ENCODE data around the gene CPXM2.

CPXM2 gene

DNA sequence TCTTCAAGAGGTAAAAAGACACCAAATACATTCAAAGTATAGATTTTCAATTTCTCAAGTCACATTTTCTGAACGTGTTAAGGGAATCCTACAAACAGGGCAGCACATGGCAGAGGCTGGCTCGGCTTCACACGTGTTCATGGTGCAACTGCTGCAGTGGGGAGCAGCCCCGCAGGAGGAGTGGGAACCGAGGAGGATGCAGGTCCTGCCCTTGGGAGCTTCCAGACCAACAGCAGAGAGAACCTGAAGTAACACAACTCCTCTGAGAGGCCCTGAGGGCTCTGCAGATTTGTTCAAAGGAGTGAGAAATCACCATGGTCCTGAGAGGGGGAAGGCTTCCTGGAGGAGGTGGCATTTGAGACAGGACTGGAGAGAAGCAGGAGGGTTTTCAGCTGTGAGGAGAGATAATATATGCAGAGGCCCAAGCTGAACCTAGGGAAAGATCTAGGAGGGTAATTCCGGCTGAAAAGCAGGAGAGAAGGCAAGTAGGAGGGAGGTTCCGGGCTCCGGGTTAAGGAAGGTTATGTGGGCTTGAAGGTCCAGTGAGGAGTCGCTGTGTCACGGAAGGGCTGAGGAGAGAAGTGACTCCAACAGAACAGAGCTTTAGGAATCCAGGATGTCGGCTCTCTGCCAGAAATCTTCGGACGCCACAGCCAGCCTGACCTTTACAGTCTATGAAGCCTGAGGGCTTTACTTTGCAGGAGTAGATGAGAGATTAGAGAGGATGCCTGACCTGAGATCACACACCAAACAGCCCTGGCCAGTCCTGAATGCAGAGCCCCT is 148.0 kb downstream of the CPXM2 start:
- no peak for TF ChIP-seq EZH2phosphoT487 (conservative IDR thresholded peaks at IDR 0.05; ENCODE audit: low read length)
- Histone ChIP-seq H2AFZ (ENCODE audit: low read depth, low read length, severe bottlenecking) (no peak overlapping the region), H3K27ac (ENCODE audit: low read depth, low read length) (no peak overlapping the region), H3K27me3 (ENCODE audit: low read length) (0 out of 2 replicates have a peak, but pooled peaks cover 4% of the 10 kb centered on the region), H3K9me2 (replicated peaks; ENCODE audit: insufficient read depth, low read length) (no peaks in the 10 kb centered on the region), H3K9ac (ENCODE audit: low read length) (no peak overlapping the region), H3K4me3 (ENCODE audit: insufficient read depth, low read length, poor library complexity, severe bottlenecking) (no peak overlapping the region), H4K20me1 (ENCODE audit: low read depth, low read length) (no peaks in the 10 kb centered on the region), H3K36me3 (ENCODE audit: low read length) (no peaks in the 10 kb centered on the region), H3K9me3 (ENCODE audit: insufficient read depth, low read length) (no peaks in the 10 kb centered on the region), H3F3A (ENCODE audit: insufficient read depth) (no peaks in the 10 kb centered on the region), H3K79me2 (ENCODE audit: insufficient read depth, low read length) (no peaks in the 10 kb centered on the region), H3K4me2 (ENCODE audit: low read depth, low read length, poor library complexity, severe bottlenecking) (no peak overlapping the region)

DNA sequence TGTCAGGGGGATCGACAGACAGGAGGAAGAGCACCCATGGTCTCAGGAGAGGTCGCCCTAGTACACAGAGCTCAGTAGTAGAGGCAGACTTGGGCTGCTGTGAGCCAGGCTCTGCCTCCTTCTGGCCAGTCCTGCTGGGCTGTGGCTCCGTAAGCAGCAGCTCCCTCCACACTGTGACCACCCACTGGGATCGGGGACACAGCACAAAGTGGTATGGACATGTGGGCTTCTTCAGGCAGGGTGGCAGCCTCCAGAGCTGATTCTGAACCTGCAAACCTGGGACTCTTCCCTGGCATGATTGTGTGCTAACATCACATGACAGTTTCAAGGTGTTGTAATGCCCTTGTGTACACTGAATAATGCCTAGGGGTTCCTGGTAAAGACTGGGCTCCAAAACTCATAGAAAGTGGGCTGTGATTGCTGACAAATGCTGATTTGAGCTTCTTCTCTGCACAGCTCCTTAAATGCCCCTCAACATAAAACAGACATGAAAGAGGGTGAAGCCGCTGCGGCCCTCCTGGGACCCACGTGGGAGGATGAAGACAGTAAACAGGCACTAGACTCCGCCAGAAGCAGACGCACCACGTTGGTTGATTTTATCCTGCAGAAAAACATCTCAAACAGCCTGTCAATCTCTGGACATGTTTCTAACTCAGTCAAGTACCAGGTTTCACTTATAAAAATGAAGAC is 148.7 kb downstream of the CPXM2 start:
- Histone ChIP-seq H3F3A (ENCODE audit: insufficient read depth) (no peaks in the 10 kb centered on the region), H3K27ac (ENCODE audit: low read depth, low read length) (no peak overlapping the region)
- TF ChIP-seq, protein P1, sequence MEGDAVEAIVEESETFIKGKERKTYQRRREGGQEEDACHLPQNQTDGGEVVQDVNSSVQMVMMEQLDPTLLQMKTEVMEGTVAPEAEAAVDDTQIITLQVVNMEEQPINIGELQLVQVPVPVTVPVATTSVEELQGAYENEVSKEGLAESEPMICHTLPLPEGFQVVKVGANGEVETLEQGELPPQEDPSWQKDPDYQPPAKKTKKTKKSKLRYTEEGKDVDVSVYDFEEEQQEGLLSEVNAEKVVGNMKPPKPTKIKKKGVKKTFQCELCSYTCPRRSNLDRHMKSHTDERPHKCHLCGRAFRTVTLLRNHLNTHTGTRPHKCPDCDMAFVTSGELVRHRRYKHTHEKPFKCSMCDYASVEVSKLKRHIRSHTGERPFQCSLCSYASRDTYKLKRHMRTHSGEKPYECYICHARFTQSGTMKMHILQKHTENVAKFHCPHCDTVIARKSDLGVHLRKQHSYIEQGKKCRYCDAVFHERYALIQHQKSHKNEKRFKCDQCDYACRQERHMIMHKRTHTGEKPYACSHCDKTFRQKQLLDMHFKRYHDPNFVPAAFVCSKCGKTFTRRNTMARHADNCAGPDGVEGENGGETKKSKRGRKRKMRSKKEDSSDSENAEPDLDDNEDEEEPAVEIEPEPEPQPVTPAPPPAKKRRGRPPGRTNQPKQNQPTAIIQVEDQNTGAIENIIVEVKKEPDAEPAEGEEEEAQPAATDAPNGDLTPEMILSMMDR (IDR thresholded peaks at IDR 0.05; ENCODE audit: insufficient read depth, low read length, poor library complexity, severe bottlenecking): no peak
- no peak for TF ChIP-seq EZH2phosphoT487 (conservative IDR thresholded peaks at IDR 0.05; ENCODE audit: low read length)

GRCh38 chr10:123741711-123742110 is 149.9 kb downstream of the CPXM2 start:
- Histone ChIP-seq H3K36me3 (ENCODE audit: low read length) (no peaks in the 10 kb centered on the region), H4K20me1 (ENCODE audit: low read depth, low read length) (no peaks in the 10 kb centered on the region), H3K9me3 (ENCODE audit: insufficient read depth, low read length) (no peaks in the 10 kb centered on the region), H3K4me2 (ENCODE audit: low read depth, low read length, poor library complexity, severe bottlenecking) (no peak overlapping the region), H3K27ac (ENCODE audit: low read depth, low read length) (no peak overlapping the region), H3K9me2 (replicated peaks; ENCODE audit: insufficient read depth, low read length) (no peaks in the 10 kb centered on the region), H3K79me2 (ENCODE audit: insufficient read depth, low read length) (no peaks in the 10 kb centered on the region), H3K4me3 (ENCODE audit: insufficient read depth, low read length, poor library complexity, severe bottlenecking) (no peak overlapping the region), H3F3A (ENCODE audit: insufficient read depth) (no peaks in the 10 kb centered on the region), H2AFZ (ENCODE audit: low read depth, low read length, severe bottlenecking) (no peak overlapping the region), H3K9ac (ENCODE audit: low read length) (no peak overlapping the region), H3K27me3 (ENCODE audit: low read length) (0 out of 2 replicates have a peak, but pooled peaks cover 4% of the 10 kb centered on the region)
- no peak for TF ChIP-seq EZH2phosphoT487 (conservative IDR thresholded peaks at IDR 0.05; ENCODE audit: low read length)
- TF ChIP-seq, protein P1 (IDR thresholded peaks at IDR 0.05; ENCODE audit: insufficient read depth, low read length, poor library complexity, severe bottlenecking): no peak

More for the DNA sequence above, 148.7 kb downstream of the CPXM2 start:
- no peaks in the 10 kb centered on the region for H3K9me2 ChIP-seq (replicated peaks; ENCODE audit: insufficient read depth, low read length)
- no peak overlapping the region for H3K9ac ChIP-seq (ENCODE audit: low read length)
- H3K4me3 ChIP-seq (ENCODE audit: insufficient read depth, low read length, poor library complexity, severe bottlenecking): no peak overlapping the region
- no peak overlapping the region for H2AFZ ChIP-seq (ENCODE audit: low read depth, low read length, severe bottlenecking)
- H3K27me3 ChIP-seq (ENCODE audit: low read length): 0 out of 2 replicates have a peak, but pooled peaks cover 4% of the 10 kb centered on the region
- no peaks in the 10 kb centered on the region for H3K36me3 ChIP-seq (ENCODE audit: low read length)
- no peaks in the 10 kb centered on the region for H3K9me3 ChIP-seq (ENCODE audit: insufficient read depth, low read length)
- H3K79me2 ChIP-seq (ENCODE audit: insufficient read depth, low read length): no peaks in the 10 kb centered on the region
- no peak overlapping the region for H3K4me2 ChIP-seq (ENCODE audit: low read depth, low read length, poor library complexity, severe bottlenecking)
- no peaks in the 10 kb centered on the region for H4K20me1 ChIP-seq (ENCODE audit: low read depth, low read length)

Data from SU-DHL-6 (cell line).